Inflammatory macrophage (primary cell): Measurements from ENCODE around the gene ARHGAP22.
A peak's percentile ranks its signal among the peaks of the same experiment; 100 is the strongest.

Source experiments
- DNase-seq, 2 donors: peaks; one replicate each; pipeline ENCODE4 v3.0.0-alpha.2; 2020 to 2022

The ARHGAP22 gene

GRCh38 chr10:48508791-48509772 lies 95.8 kb downstream of the ARHGAP22 start:
- no peak for DNase-seq

- DNase-seq, result peak; percentile 53 to 59
These were observed 96.7 kb downstream of the ARHGAP22 start for GRCh38 chr10:48507933-48508790.

GRCh38 chr10:48507494-48507893 lies 97.4 kb downstream of the ARHGAP22 start:
- DNase-seq, result no peak

GRCh38 chr10:48506147-48506917 lies 98.5 kb downstream of the ARHGAP22 start:
- peak; percentile 68 to 79 for DNase-seq

GRCh38 chr10:48505394-48506112 lies 99.3 kb downstream of the ARHGAP22 start:
- DNase-seq, result peak; percentile 93 to 95

GRCh38 chr10:48504141-48504885 lies 100.6 kb downstream of the ARHGAP22 start:
- DNase-seq, result no peak

- no peak for DNase-seq
These were observed 101.5 kb downstream of the ARHGAP22 start for GRCh38 chr10:48503293-48503911.

- DNase-seq, result no peak
These were observed 102.1 kb downstream of the ARHGAP22 start for GRCh38 chr10:48502791-48503190.

GRCh38 chr10:48501787-48502771 lies 102.8 kb downstream of the ARHGAP22 start:
- DNase-seq, result peak; percentile 45 to 68

GRCh38 chr10:48501226-48501625 lies 103.6 kb downstream of the ARHGAP22 start:
- DNase-seq, result no peak

- DNase-seq, result no peak
These were observed 104.1 kb downstream of the ARHGAP22 start for GRCh38 chr10:48500771-48501170.

GRCh38 chr10:48498940-48499510 lies 105.8 kb downstream of the ARHGAP22 start:
- no peak for DNase-seq

- no peak for DNase-seq
These were observed 106.8 kb downstream of the ARHGAP22 start for GRCh38 chr10:48497780-48498770.

- DNase-seq, result peak; percentile 58 to 72
These were observed 107.8 kb downstream of the ARHGAP22 start for GRCh38 chr10:48496831-48497779.

GRCh38 chr10:48496105-48496830 lies 108.6 kb downstream of the ARHGAP22 start:
- DNase-seq, result no peak
